Gastrocnemius medialis (tissue), 4 donors: ENCODE results near the gene SLC35B2. TPM values are rescaled to one million over a fixed set of nuclear protein-coding genes. Genes with fewer than 3 reads are reported as not detected.

Source experiments
- ATAC-seq, 2 donors: fragments of 150-250 bp; one replicate each; pipeline ENCODE4 v1.9.1; 2016
- DNase-seq, 2 donors: peaks; one replicate each; pipeline ENCODE4 v3.0.0-alpha.2; 2019
- H3K27ac ChIP-seq, 4 donors: fragments of 200-600 bp; sonication (generic); 1 replicate in 1 of 4; 2 replicates in 3 of 4; pipeline ENCODE4 v1.5.1; 2016 to 2018; ENCODE audit warnings: mild to moderate bottlenecking in 2 of 4, moderate library complexity in 1 of 4
- H3K27me3 ChIP-seq, 3 donors: fragments of 200-600 bp; sonication (generic) in 2 of 3; 1 replicate in 1 of 3; 2 replicates in 2 of 3; pipeline versions ENCODE4 v1.5.1 to v1.6.0; 2016 to 2019; ENCODE audit warnings: mild to moderate bottlenecking in 1 of 3, moderate library complexity in 1 of 3
- H3K36me3 ChIP-seq, 2 donors: fragments of 200-600 bp; sonication (generic) in 1 of 2; one replicate each; pipeline ENCODE4 v1.5.1; 2017 to 2018
- H3K4me1 ChIP-seq, 2 donors: fragments of 200-600 bp; sonication (generic) in 1 of 2; one replicate each; pipeline ENCODE4 v1.5.1; 2016 to 2017; ENCODE audit warnings: mild to moderate bottlenecking in 2 of 2
- H3K4me3 ChIP-seq, 4 donors: fragments of 200-600 bp; sonication (generic) in 3 of 4; 1 replicate in 1 of 4; 2 replicates in 3 of 4; pipeline ENCODE4 v1.5.1; 2016 to 2019; ENCODE audit warnings: mild to moderate bottlenecking in 2 of 4
- H3K9me3 ChIP-seq, 3 donors: fragments of 200-600 bp; sonication (generic) in 2 of 3; 1 replicate in 1 of 3; 2 replicates in 2 of 3; pipeline ENCODE4 v1.5.1; 2016 to 2019
- POLR2A ChIP-seq, 2 donors: fragments of 450-650 bp; IDR thresholded peaks; one replicate each; pipeline ENCODE4 v1.6.1; 2017; ENCODE audit warnings: antibody characterized with exemption in 2 of 2, mild to moderate bottlenecking in 2 of 2, moderate library complexity in 2 of 2
- in situ Hi-C, 4 donors: fragments of 200-750 bp; cut with MboI; loops; one replicate each; pipeline versions ENCODE4 v1.15.0 to v1.8.0; 2017; ENCODE audit warnings: low sequenced_read_pairs in 4 of 4
- intact Hi-C: fragments of 100-400 bp; cut with DNase I; formaldehyde crosslinking; loops from one replicate; pipeline ENCODE4 v1.15.1; 2023; ENCODE audit warnings: low total_unique reads
- total RNA-seq, 4 donors: library from RNA; depleted of rRNA; stranded (reverse); fragments of >200 nt; gene quantifications; one replicate each; pipeline versions ENCODE4 v1.1.0 to v1.2.3, GENCODE V29; 2016
- TF ChIP-seq, protein P1 (sequence below), 5 experiments: fragments of 450-650 bp in 3 of 5; fragments of 200-600 bp in 2 of 5; sonication (generic) in 2 of 5; IDR thresholded peaks in 4 of 5; conservative IDR thresholded peaks in 1 of 5; 1 replicate in 4 of 5; 2 replicates in 1 of 5; pipeline ENCODE4 v1.5.1; 2016 to 2019; ENCODE audit warnings: antibody characterized with exemption in 5 of 5, mild to moderate bottlenecking in 3 of 5, moderate library complexity in 3 of 5

Gene SLC35B2
- total RNA-seq, 4 donors from 2014 or later = 14.9 to 35.9 (median 21.4) TPM

DNA sequence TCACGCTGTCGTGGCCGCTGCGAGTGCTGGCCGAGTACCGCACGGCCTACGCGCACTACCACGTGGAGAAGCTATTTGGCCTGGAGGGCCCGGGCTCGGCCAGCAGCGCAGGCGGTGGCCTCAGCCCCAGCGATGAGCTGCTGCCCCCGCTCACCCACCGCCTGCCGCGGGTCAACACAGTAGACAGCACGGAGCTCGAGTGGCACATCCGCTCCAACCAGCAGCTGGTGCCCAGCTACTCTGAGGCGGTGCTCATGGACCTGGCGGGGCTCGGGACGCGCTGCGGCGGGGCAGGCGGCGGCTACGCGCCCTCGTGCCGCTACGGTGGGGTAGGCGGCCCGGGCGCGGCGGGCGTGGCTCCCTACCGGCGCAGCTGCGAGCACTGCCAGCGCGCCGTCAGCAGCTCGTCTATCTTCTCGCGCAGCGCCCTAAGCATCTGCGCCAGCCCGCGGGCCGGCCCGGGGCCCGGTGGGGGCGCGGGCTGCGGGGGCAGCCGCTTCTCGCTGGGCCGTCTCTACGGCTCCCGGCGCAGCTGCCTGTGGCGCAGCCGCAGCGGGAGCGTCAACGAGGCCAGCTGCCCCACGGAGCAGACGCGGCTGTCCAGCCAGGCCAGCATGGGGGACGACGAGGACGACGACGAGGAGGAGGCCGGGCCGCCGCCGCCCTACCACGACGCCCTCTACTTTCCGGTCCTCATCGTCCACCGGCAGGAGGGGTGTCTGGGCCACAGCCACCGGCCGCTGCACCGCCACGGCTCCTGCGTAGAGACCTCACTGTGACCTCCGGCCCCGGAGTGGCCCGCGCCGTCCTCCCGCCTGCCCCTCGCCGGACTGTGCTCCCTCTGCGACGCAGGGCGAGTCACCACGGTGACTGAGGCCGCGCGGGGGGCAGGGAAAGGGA lies 18.7 kb upstream of the SLC35B2 start:
- intact Hi-C loops = no loop called here
- in situ Hi-C loops = no loop called here
- H3K9me3 ChIP-seq = no peaks in the 10 kb centered on the region
- TF ChIP-seq POLR2A (IDR thresholded peaks at IDR 0.05) = no peak
- TF ChIP-seq, protein P1, sequence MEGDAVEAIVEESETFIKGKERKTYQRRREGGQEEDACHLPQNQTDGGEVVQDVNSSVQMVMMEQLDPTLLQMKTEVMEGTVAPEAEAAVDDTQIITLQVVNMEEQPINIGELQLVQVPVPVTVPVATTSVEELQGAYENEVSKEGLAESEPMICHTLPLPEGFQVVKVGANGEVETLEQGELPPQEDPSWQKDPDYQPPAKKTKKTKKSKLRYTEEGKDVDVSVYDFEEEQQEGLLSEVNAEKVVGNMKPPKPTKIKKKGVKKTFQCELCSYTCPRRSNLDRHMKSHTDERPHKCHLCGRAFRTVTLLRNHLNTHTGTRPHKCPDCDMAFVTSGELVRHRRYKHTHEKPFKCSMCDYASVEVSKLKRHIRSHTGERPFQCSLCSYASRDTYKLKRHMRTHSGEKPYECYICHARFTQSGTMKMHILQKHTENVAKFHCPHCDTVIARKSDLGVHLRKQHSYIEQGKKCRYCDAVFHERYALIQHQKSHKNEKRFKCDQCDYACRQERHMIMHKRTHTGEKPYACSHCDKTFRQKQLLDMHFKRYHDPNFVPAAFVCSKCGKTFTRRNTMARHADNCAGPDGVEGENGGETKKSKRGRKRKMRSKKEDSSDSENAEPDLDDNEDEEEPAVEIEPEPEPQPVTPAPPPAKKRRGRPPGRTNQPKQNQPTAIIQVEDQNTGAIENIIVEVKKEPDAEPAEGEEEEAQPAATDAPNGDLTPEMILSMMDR (IDR thresholded peaks at IDR 0.05 in 4 of 5, conservative IDR thresholded peaks at IDR 0.05 in 1 of 5) = no peak
- DNase-seq = no peak
- peak; percentile 37 to 46 for ATAC-seq
- peak overlapping the region; percentile 8 to 49 (median 30) for H3K4me3 ChIP-seq
- no peaks in the 10 kb centered on the region for H3K4me1 ChIP-seq
- H3K27ac ChIP-seq = no peak overlapping the region
- no peaks in the 10 kb centered on the region for H3K36me3 ChIP-seq
- H3K27me3 ChIP-seq = peaks cover 20 to 30% (median 21%) of the 10 kb centered on the region in 3 donors

DNA sequence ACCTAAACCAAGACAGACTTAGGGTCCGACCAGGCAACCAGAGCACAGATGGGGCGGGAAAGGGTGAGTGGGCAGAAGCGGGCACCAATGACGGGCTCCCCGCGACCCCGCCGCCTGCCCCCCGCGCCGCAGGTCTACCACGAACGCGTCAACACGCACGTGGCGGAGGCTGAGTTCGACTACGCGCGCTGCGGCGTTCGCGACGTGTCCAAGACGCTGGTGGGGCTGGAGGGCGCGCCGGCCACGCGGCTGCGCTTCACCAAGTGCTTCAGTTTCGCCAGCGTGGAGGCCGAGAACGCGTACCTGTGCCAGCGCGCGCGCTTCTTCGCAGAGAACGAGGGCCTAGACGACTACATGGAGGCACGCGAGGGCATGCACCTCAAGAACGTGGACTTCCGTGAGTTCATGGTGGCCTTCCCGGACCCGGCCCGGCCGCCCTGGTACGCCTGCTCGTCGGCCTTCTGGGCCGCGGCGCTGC lies 18.0 kb upstream of the SLC35B2 start:
- in situ Hi-C loops = no loop called here

DNA sequence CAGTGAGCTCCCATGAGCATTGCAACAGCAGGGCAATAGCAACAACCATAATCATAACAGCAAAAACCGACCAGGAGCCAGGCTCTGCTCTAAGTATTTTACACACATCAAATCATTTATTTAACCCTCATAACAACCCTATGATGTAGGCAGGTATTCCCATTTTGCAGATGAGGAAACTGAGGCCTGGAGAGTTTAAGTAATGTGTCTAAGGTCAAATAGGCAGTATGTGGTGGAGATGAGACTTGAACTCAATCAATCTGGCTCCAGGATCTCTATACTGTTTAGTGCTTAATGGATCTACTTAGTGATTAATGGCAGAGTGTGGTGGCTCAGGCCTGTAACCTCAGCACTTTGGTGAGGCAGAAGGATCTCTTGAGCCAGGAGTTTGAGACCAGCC lies 16.3 kb upstream of the SLC35B2 start:
- in situ Hi-C loops (no loop called here), intact Hi-C loops (no loop called here)
- DNase-seq (no peak), ATAC-seq (no peak)
- TF ChIP-seq POLR2A (IDR thresholded peaks at IDR 0.05) = no peak
- TF ChIP-seq, protein P1 (IDR thresholded peaks at IDR 0.05 in 4 of 5, conservative IDR thresholded peaks at IDR 0.05 in 1 of 5) = no peak
- Histone ChIP-seq H3K4me3 (no peak overlapping the region), H3K36me3 (no peaks in the 10 kb centered on the region), H3K27me3 (peaks cover 37 to 47% (median 38%) of the 10 kb centered on the region in 3 donors), H3K9me3 (no peaks in the 10 kb centered on the region), H3K4me1 (no peaks in the 10 kb centered on the region), H3K27ac (no peak overlapping the region)

More for the DNA sequence above, 18.0 kb upstream of the SLC35B2 start:
- Histone ChIP-seq H3K36me3 (no peaks in the 10 kb centered on the region), H3K4me3 (peak overlapping the region in 2 of 4 donors; percentile 45 to 49), H3K9me3 (no peaks in the 10 kb centered on the region), H3K4me1 (no peaks in the 10 kb centered on the region), H3K27ac (no peak overlapping the region), H3K27me3 (peaks cover 22 to 32% (median 24%) of the 10 kb centered on the region in 3 donors)
- ATAC-seq (no peak), DNase-seq (no peak)
- TF ChIP-seq, protein P1 (IDR thresholded peaks at IDR 0.05 in 4 of 5, conservative IDR thresholded peaks at IDR 0.05 in 1 of 5) = no peak
- no peak for TF ChIP-seq POLR2A (IDR thresholded peaks at IDR 0.05)
- intact Hi-C loops = no loop called here

DNA sequence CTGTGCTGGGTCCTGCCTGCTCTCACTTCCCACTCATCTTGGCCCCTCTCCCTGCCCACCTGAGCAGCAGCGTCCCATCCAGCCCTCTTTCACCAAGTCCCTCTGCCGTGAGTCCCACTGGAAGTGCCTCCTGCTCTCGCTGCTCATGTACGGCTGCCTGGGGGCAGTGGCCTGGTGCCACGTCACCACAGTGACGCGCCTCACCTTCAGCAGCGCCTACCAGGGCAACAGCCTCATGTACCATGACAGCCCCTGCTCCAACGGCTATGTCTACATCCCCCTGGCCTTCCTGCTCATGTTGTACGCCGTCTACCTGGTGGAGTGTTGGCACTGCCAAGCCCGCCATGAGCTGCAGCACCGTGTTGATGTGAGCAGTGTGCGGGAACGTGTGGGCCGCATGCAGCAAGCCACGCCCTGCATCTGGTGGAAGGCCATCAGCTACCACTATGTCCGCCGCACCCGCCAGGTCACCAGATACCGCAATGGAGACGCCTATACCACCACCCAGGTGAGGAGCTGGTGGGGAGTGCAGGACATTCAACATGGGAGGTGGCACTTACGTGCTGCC lies 15.8 kb upstream of the SLC35B2 start:
- Histone ChIP-seq H3K9me3 (no peaks in the 10 kb centered on the region), H3K4me3 (no peak overlapping the region), H3K4me1 (no peaks in the 10 kb centered on the region), H3K27ac (no peak overlapping the region), H3K27me3 (peaks cover 40 to 45% (median 44%) of the 10 kb centered on the region in 3 donors), H3K36me3 (no peaks in the 10 kb centered on the region)
- ATAC-seq (no peak), DNase-seq (no peak)
- TF ChIP-seq, protein P1 (IDR thresholded peaks at IDR 0.05 in 4 of 5, conservative IDR thresholded peaks at IDR 0.05 in 1 of 5) = no peak
- no peak for TF ChIP-seq POLR2A (IDR thresholded peaks at IDR 0.05)
- in situ Hi-C loops = no loop called here
- intact Hi-C loops = no loop called here
